KMS-11 (cell line): Measurements from ENCODE around the gene CALHM3.

ENCODE experiments used
- H2AFZ ChIP-seq: fragments of 200-600 bp; sonication (generic); 2 replicates; pipeline ENCODE4 v1.6.1; 2016; ENCODE audit warnings: antibody characterized with exemption, mixed run types, low read depth
- H3K27ac ChIP-seq: fragments of 200-600 bp; sonication (generic); 2 replicates; pipeline ENCODE4 v1.6.1; 2016; ENCODE audit warnings: mild to moderate bottlenecking, mixed run types
- H3K27me3 ChIP-seq: fragments of 200-600 bp; sonication (generic); 2 replicates; pipeline ENCODE4 v1.6.1; 2017; ENCODE audit warnings: mild to moderate bottlenecking, low read depth, mixed run types, moderate library complexity; ENCODE audit not compliant: insufficient read depth
- H3K36me3 ChIP-seq: fragments of 200-600 bp; sonication (generic); 2 replicates; pipeline ENCODE4 v1.6.1; 2017; ENCODE audit warnings: mild to moderate bottlenecking, mixed run types; ENCODE audit not compliant: insufficient read depth
- H3K4me1 ChIP-seq: fragments of 200-600 bp; sonication (generic); 2 replicates; pipeline ENCODE4 v1.6.1; 2016; ENCODE audit warnings: mild to moderate bottlenecking, low read depth, mixed run types; ENCODE audit not compliant: poor library complexity, severe bottlenecking
- H3K4me2 ChIP-seq: fragments of 200-600 bp; sonication (generic); 2 replicates; pipeline ENCODE4 v1.7.0; 2016; ENCODE audit warnings: mild to moderate bottlenecking, mixed run types
- H3K4me3 ChIP-seq: fragments of 200-600 bp; sonication (generic); IDR thresholded peaks from 2 replicates; pipeline ENCODE4 v1.6.1; 2017; ENCODE audit warnings: low read depth, low read length, mixed read lengths; ENCODE audit not compliant: insufficient read depth
- H3K79me2 ChIP-seq: fragments of 200-600 bp; sonication (generic); 2 replicates; pipeline ENCODE4 v1.6.1; 2016; ENCODE audit warnings: low read depth, mixed run types; ENCODE audit not compliant: insufficient read depth
- H3K9ac ChIP-seq: fragments of 200-600 bp; sonication (generic); 2 replicates; pipeline ENCODE4 v1.6.1; 2016; ENCODE audit warnings: mild to moderate bottlenecking, mixed run types
- H4K20me1 ChIP-seq: fragments of 200-600 bp; sonication (generic); 2 replicates; pipeline ENCODE4 v1.6.1; 2016; ENCODE audit warnings: mild to moderate bottlenecking, mixed run types; ENCODE audit not compliant: insufficient read depth
- TF ChIP-seq, protein P1 (sequence below): fragments of 200-600 bp; sonication (generic); conservative IDR thresholded peaks from 2 replicates; pipeline ENCODE4 v1.6.1; 2017; ENCODE audit warnings: low read depth, mild to moderate bottlenecking, antibody characterized with exemption, low read length, moderate library complexity, mixed read lengths

CALHM3 gene

DNA sequence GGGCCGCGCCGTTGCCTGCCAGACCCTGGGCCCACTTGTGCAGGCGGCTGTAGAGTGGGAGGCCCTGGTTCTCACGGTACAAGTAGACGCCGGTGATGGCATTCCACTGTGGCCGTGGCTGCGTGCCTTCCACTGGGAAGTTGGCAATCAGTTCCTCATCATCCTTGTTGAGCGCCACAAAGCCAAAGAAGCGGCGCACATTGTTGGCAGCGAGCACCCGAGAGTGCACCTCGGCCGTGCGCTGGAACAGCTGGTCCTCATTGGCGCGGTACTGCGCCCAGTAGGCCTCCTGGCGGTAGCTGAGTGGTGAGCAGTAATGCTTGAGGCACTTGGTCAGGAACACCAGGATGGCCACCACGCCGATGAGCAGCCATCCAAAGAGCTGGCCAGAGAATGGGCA lies 31.9 kb downstream of the CALHM3 start:
- Histone ChIP-seq H3K79me2 (no peaks in the 10 kb centered on the region), H3K9ac (no peak overlapping the region), H3K27ac (no peak overlapping the region), H3K36me3 (peaks cover 9% of the 10 kb centered on the region; the same call in 1 of the 2 replicates), H3K4me3 (no peak overlapping the region), H3K27me3 (no peaks in the 10 kb centered on the region), H4K20me1 (no peaks in the 10 kb centered on the region), H3K4me1 (peaks cover 6% of the 10 kb centered on the region), H3K4me2 (no peak overlapping the region), H2AFZ (no peak overlapping the region)
- TF ChIP-seq, protein P1, sequence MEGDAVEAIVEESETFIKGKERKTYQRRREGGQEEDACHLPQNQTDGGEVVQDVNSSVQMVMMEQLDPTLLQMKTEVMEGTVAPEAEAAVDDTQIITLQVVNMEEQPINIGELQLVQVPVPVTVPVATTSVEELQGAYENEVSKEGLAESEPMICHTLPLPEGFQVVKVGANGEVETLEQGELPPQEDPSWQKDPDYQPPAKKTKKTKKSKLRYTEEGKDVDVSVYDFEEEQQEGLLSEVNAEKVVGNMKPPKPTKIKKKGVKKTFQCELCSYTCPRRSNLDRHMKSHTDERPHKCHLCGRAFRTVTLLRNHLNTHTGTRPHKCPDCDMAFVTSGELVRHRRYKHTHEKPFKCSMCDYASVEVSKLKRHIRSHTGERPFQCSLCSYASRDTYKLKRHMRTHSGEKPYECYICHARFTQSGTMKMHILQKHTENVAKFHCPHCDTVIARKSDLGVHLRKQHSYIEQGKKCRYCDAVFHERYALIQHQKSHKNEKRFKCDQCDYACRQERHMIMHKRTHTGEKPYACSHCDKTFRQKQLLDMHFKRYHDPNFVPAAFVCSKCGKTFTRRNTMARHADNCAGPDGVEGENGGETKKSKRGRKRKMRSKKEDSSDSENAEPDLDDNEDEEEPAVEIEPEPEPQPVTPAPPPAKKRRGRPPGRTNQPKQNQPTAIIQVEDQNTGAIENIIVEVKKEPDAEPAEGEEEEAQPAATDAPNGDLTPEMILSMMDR, result no peak

DNA sequence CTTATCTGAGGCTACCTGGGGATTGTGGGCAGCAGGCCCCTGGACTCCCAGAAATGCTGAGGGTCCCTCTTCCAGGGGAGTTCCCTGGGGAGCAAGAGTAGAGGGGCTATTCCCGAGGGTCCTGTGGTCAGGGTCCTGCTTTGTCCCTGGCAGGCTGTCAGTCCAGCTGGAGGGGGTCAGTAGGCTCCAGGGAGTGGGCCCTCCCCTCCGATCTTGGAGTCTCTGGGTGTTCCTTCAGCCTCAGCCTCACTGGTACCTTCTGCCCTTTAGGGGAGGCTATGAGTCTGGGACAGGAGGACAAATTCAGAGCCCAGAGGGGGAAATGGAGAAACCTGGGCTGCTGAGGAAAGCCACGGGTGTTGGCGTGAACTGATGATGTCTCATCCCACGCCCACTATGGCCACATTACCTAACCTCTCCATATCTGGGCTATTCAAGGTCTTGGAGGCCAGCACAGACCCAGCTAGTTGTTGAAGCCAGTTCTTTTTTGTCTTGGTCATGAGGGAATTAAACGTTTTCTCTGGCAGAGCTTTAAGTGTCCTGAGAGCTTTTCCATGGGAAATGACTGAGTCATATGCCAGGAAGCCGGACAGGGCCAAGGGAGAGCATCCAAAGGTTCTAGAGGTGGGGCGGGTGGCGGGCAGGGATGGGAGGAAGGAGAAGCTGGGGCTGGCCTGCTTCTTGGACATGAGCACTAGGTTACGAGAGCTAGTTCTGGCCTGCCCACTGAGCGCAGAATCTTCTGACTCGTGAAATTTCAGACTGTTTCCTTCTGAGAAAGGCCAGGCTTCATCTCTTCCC lies 33.1 kb downstream of the CALHM3 start:
- no peaks in the 10 kb centered on the region for H4K20me1 ChIP-seq

DNA sequence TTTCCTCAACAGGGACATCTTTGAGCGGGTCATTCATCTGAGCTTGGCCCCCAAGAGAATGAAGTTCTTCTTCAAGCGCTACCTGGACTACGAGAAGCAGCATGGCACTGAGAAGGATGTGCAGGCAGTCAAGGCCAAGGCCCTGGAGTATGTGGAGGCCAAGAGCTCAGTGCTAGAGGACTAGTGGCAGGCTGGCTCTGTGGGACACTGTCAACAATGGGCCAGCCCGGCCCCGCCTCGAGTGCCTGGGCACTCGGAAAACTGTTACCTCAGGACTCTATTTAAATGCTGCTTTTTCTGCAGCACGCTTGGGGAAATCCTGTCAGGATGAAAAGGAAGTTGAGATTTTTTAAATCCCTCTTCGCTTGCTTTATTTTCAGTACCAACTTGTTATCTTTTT lies 33.7 kb downstream of the CALHM3 start:
- TF ChIP-seq, protein P1, result no peak
- H3K27ac ChIP-seq, result no peak overlapping the region
- peaks cover 9% of the 10 kb centered on the region; the same call in 1 of the 2 replicates for H3K36me3 ChIP-seq
- no peak overlapping the region for H3K4me2 ChIP-seq
- H2AFZ ChIP-seq, result no peak overlapping the region
- no peak overlapping the region for H3K4me3 ChIP-seq
- H3K79me2 ChIP-seq, result no peaks in the 10 kb centered on the region
- H4K20me1 ChIP-seq, result no peaks in the 10 kb centered on the region
- peaks cover 6% of the 10 kb centered on the region for H3K4me1 ChIP-seq
- no peak overlapping the region for H3K9ac ChIP-seq
- H3K27me3 ChIP-seq, result no peaks in the 10 kb centered on the region

More for the DNA sequence above, 33.1 kb downstream of the CALHM3 start:
- Histone ChIP-seq H2AFZ (no peak overlapping the region), H3K79me2 (no peaks in the 10 kb centered on the region), H3K27ac (no peak overlapping the region), H3K4me3 (no peak overlapping the region), H3K4me2 (no peak overlapping the region), H3K4me1 (peaks cover 6% of the 10 kb centered on the region), H3K36me3 (peaks cover 9% of the 10 kb centered on the region; the same call in 1 of the 2 replicates), H3K27me3 (no peaks in the 10 kb centered on the region), H3K9ac (no peak overlapping the region)
- TF ChIP-seq, protein P1, result no peak

DNA sequence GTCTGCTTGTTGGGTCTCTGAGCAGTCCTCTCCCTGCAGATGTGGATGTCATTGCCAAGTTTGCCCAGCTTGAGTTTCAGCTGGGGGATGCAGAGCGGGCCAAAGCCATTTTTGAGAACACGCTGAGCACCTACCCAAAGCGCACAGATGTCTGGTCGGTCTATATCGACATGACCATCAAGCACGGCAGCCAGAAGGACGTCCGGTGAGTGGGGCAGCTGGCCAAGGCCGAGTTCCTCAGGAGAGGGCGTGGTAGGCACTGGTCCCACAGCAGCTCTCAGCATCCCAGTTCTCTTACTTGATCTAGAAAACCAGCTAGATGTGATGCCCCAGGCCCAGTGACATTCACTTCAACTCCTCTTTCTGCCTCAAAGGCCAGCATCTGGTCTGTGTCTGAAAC lies 34.6 kb downstream of the CALHM3 start:
- Histone ChIP-seq H3K79me2 (no peaks in the 10 kb centered on the region), H2AFZ (no peak overlapping the region), H3K27me3 (no peaks in the 10 kb centered on the region), H3K4me3 (no peak overlapping the region), H3K9ac (no peak overlapping the region), H3K4me1 (peaks cover 6% of the 10 kb centered on the region), H3K27ac (no peak overlapping the region), H3K4me2 (no peak overlapping the region), H4K20me1 (no peaks in the 10 kb centered on the region), H3K36me3 (peaks cover 9% of the 10 kb centered on the region; the same call in 1 of the 2 replicates)
- TF ChIP-seq, protein P1, result no peak
